G401 (cell line): ENCODE measurements around the gene IGSF8. TPM values are rescaled to one million over a fixed set of nuclear protein-coding genes. Genes with fewer than 3 reads are reported as not detected.

Experiments used
- DNase-seq: peaks from one replicate; pipeline ENCODE4 v3.0.0-alpha.2; 2015; ENCODE audit warnings: low spot score
- in situ Hi-C: cut with HindIII; loops from 2 replicates; pipeline ENCODE4 v1.10.0; 2016; ENCODE audit warnings: low sequenced_read_pairs, mixed read lengths
- total RNA-seq: library from RNA; depleted of rRNA; stranded (reverse); fragments of >200 nt; shearing (Covaris generic); gene quantifications from 2 replicates; pipeline ENCODE4 v1.2.3, GENCODE V29; 2014

The IGSF8 gene
- total RNA-seq, 1 experiment from 2014 or later: 15.4 TPM

- in situ Hi-C loops: no loop called here
- DNase-seq: no peak
Observed at GRCh38 chr1:160077486-160077885, 20.9 kb downstream of the IGSF8 start.

DNA sequence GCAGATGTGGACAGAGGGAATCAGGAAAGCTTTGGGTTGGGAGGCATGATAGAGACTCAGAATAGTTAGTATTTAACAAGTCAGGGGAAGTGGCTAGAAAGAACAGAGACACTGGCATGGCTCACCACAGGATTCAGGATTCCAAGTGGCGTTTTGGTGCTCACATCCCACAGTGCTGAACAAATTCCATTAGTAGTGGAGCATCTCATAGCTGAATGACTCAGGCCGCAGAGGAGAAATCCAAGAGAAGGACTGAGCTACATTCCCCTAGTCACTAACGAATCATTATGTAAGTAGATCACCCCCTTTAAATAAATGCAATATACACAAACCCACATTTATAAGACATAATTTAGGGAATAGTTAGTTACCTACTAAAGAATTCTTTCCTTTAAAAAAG, 22.1 kb downstream of the IGSF8 start:
- in situ Hi-C loops: no loop called here
- no peak for DNase-seq

GRCh38 chr1:160075836-160076235, 22.6 kb downstream of the IGSF8 start:
- no peak for DNase-seq
- in situ Hi-C loops: no loop called here

GRCh38 chr1:160074865-160075264, 23.6 kb downstream of the IGSF8 start:
- DNase-seq: no peak
- in situ Hi-C loops: no loop called here

DNA sequence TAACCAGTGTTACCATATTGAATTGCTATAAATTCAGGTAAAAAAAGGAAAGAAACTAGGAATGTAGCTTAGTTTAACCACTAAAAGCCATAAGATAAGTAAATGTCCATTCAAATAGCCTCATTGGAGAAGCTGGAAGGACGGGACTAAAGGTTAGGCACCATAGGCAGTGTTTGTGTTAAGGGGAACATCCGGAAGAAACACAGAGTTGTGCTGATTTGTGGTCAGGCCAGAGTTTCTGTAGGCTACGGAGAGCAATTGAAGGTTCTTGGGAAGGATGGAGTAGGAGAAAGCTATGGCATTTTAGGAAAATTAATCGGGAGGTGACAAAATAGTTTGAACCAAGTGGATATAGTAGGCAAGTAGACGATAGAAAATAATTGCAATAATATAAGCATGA, 27.1 kb downstream of the IGSF8 start:
- no peak for DNase-seq
- in situ Hi-C loops: no loop called here

GRCh38 chr1:160070243-160071163, 27.9 kb downstream of the IGSF8 start:
- in situ Hi-C loops: no loop called here
- peak; percentile 85 for DNase-seq

GRCh38 chr1:160069460-160070231, 28.8 kb downstream of the IGSF8 start, which contains the start of gene KCNJ10:
TSS of gene KCNJ10 (minus strand) at chr1:160070160. CDS start at chr1:160042532, 27,628 bp downstream.
- DNase-seq: no peak
- in situ Hi-C loops: no loop called here

DNA sequence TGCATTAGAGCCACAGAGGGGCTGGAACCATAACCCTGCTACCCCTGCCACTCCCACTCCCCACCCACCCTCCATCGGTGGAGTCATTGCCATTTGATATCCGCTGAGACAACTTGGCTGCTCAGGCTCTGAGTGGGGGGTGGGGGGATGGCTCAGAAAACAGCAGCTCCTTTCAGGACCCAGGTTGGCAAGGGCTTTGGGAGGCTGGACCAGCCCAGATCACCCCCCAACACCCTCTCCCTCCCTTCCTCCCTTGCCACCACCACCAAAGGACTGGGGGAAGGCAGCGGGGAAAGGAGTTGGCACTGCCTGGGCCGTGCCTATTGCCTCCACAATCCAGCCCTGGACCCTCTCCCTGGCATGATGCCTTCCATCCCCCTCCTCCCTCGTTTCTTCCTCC, 30.2 kb downstream of the IGSF8 start:
- in situ Hi-C loops: no loop called here
- peak; percentile 38 for DNase-seq

- DNase-seq: no peak
- in situ Hi-C loops: no loop called here
Observed at GRCh38 chr1:160066829-160067745, 31.3 kb downstream of the IGSF8 start.

DNA sequence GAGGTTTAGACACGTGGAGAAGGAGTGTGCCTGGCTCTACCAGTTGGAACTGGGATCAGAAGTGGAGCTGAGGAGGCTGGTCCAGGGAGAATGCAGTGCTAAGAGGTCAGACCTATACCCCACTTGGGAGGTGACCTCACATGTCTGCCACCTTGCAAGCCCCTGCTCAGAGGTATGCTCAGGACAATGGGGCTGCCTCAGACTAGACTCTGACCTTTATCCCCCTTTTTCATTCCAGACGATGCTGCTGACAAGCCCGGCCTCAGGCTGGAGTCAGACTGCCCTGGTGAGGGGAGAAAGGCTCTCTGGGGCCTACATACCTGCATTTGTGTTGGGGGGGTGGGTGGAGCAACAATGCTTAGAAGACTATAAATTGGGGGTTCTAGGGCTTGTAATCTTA, 33.7 kb downstream of the IGSF8 start:
- in situ Hi-C loops: no loop called here
- no peak for DNase-seq

DNA sequence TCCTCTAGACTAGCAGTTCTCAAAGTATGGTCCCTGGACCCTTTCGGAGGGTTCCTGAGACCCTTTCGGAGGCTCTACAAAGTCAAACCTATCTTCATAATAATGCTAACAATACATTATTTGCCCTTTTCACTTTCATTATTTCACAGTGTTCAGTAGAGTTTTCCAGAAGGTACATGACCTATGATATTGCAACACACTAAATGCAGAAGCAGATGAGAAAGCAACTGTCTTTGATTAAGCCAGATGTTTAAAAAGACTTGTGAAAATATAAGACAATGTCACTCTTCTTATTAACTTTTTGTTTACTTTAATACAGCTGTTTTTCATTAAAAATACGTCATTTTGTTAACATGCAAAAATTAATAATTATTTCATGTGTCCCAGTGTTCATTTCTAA, 34.3 kb downstream of the IGSF8 start:
- no peak for DNase-seq
- in situ Hi-C loops: no loop called here

GRCh38 chr1:160063176-160063575, 35.2 kb downstream of the IGSF8 start:
- in situ Hi-C loops: no loop called here
- DNase-seq: no peak

GRCh38 chr1:160062230-160062532, 36.2 kb downstream of the IGSF8 start:
- DNase-seq: peak; percentile 44
- in situ Hi-C loops: no loop called here

DNA sequence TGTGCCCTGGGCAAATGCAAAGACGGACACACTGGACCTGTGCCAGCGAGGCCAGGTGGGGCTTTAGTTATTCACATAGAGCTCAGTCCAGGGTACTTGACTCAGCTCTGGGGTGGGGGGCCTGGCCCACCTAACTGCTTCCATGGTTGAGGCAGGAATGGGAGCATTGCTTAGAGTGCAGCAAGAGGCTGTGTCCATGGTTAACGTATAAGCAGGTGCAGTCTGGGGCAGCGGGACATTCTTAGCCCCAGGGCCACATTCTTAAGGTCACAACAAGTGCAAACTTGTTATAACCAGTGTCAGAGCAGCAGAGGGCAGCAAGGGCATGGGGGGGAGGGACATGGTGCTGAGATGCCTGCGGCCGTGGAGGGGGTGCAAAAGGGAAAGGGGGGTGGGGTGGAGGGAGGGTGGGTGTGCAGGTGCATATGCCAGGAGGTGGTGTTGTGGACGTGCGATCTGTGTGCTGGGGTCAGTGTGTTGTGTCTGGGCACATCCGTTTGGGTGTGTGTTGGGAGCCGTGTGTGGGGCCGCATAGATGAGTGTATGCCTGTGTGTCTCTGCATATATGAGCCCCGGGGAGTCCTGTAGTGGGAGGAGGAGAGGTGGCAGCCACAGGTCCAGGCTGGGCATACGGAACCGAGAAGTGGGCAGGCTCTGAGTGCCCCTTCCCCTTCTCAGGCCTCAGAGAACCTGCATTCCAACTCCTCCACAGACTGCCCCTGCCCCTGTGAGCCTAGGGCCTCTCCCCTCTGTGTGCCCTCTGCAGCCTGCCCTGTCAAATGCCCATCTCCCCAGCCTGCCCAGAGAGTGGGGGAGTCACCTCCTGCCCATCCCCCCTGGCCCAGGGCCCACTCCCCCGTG, 36.8 kb downstream of the IGSF8 start:
- no peak for DNase-seq
- in situ Hi-C loops: no loop called here

DNA sequence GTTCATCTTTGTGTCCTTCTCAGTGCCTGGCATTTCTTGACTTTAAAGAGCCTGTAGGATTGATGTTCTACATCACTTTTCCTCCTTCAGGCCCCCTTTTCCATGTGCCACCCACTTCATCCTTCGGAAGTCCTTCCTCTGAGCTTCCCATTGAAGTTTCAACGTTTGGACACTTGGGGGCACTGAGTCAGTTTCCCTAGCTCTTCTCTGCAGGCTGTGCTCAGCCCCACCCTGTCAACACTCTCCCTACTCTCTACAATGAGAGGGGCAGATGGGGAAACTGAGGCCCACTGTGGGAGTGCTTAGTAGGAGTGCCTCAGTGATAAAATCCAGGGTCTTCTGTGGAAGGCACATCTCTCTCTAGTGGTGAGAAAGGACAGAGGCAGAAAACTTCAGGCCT, 40.3 kb downstream of the IGSF8 start:
- in situ Hi-C loops: no loop called here

GRCh38 chr1:160056648-160057169, 41.7 kb downstream of the IGSF8 start:
- DNase-seq: no peak
- in situ Hi-C loops: no loop called here

More for the DNA sequence above, 40.3 kb downstream of the IGSF8 start:
- DNase-seq: peak; percentile 67

GRCh38 chr1:160053548-160054365, 44.7 kb downstream of the IGSF8 start:
- in situ Hi-C loops: no loop called here
- no peak for DNase-seq
